B cell (primary cell): ENCODE data around the gene PAX1.

Experiments used
- EZH2 ChIP-seq: IDR thresholded peaks from 2 replicates; pipeline ENCODE4 v1.6.1; 2012; ENCODE audit warnings: borderline replicate concordance, low read depth, mild to moderate bottlenecking, moderate library complexity, low read length; ENCODE audit not compliant: insufficient read depth, poor library complexity, severe bottlenecking
- TF ChIP-seq, protein P1 (sequence below): fragments of 200-600 bp; IDR thresholded peaks from one replicate; pipeline ENCODE4 v1.8.0; 2022; ENCODE audit warnings: antibody characterized with exemption, mild to moderate bottlenecking

GRCh38 chr20:21661488-21662055 lies 43.9 kb upstream of the PAX1 start:
- TF ChIP-seq, protein P1, sequence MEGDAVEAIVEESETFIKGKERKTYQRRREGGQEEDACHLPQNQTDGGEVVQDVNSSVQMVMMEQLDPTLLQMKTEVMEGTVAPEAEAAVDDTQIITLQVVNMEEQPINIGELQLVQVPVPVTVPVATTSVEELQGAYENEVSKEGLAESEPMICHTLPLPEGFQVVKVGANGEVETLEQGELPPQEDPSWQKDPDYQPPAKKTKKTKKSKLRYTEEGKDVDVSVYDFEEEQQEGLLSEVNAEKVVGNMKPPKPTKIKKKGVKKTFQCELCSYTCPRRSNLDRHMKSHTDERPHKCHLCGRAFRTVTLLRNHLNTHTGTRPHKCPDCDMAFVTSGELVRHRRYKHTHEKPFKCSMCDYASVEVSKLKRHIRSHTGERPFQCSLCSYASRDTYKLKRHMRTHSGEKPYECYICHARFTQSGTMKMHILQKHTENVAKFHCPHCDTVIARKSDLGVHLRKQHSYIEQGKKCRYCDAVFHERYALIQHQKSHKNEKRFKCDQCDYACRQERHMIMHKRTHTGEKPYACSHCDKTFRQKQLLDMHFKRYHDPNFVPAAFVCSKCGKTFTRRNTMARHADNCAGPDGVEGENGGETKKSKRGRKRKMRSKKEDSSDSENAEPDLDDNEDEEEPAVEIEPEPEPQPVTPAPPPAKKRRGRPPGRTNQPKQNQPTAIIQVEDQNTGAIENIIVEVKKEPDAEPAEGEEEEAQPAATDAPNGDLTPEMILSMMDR = no peak
- no peak for TF ChIP-seq EZH2
